Measurements from ENCODE around the gene CCDC17.
A peak's percentile ranks its signal among the peaks of the same experiment; 100 is the strongest.

Gene CCDC17

GRCh38 chr1:45583666-45584350 is 40.0 kb downstream of the CCDC17 start, which contains the start of gene NASP:
Gene NASP, plus strand, starts transcription at chr1:45584041. Its CDS starts 106 bp downstream, at chr1:45584147.
- DNase-seq (ENCODE audit: low read depth) = peak; percentile 73
- H3K4me3 ChIP-seq (ENCODE audit: low read length) = peak within 1 kb of the TSS; percentile 99

GRCh38 chr1:45583264-45583665 is 40.6 kb downstream of the CCDC17 start:
- peak; percentile 96 for DNase-seq (ENCODE audit: low read depth)
- TF ChIP-seq CTCF (conservative IDR thresholded peaks at IDR 0.05; ENCODE audit: low read length) = no peak
- peak overlapping the region; percentile 99 for H3K4me3 ChIP-seq (ENCODE audit: low read length)

More at GRCh38 chr1:45583666-45584350, 40.0 kb downstream of the CCDC17 start, which contains the start of gene NASP:
- TF ChIP-seq CTCF (conservative IDR thresholded peaks at IDR 0.05; ENCODE audit: low read length) = no peak; the same call in 1 of the 2 replicates

- no peak for TF ChIP-seq CTCF (conservative IDR thresholded peaks at IDR 0.05; ENCODE audit: low read length)
- H3K4me3 ChIP-seq (ENCODE audit: low read length) = no peak overlapping the region
- no peak for DNase-seq (ENCODE audit: low read depth)
These were observed 49.7 kb downstream of the CCDC17 start for GRCh38 chr1:45574105-45574626.

GRCh38 chr1:45573231-45573804 is 50.5 kb downstream of the CCDC17 start:
- no peak for TF ChIP-seq CTCF (conservative IDR thresholded peaks at IDR 0.05; ENCODE audit: low read length)
- no peak overlapping the region for H3K4me3 ChIP-seq (ENCODE audit: low read length)
- DNase-seq (ENCODE audit: low read depth) = no peak

- DNase-seq (ENCODE audit: low read depth) = no peak
- TF ChIP-seq CTCF (conservative IDR thresholded peaks at IDR 0.05; ENCODE audit: low read length) = no peak
- no peak overlapping the region for H3K4me3 ChIP-seq (ENCODE audit: low read length)
These were observed 53.2 kb downstream of the CCDC17 start for GRCh38 chr1:45570631-45571030.

Data from AG10803 (cell line).